ENCODE data around the gene TACC2. TPM values are rescaled to one million over a fixed set of nuclear protein-coding genes. Genes with fewer than 3 reads are reported as not detected.

The TACC2 gene
- total RNA-seq, 1 experiment from 2014 or later: 89.0 TPM

DNA sequence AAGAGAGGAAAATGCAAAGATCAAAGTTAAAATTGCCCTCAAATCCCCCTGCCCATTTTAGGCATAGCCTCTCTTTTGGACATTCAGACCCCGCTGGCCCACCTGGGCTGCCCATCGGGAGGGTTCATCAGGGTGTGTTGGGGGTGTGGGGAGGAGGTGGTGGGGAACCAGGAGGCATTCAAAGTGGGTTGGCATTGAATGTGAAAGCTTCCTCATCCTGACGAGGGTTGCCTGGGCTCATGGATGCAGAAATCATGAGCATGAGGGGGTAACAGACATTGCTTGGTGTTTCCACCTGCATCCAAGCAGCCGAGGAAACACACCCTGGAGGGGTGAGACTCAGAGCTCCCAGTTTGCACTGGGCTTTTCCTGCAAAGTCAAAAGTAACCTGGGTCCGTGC is 302.8 kb downstream of the TACC2 start:
- peaks cover 9% of the 10 kb centered on the region for H3K36me3 Mint-ChIP-seq (ENCODE audit: insufficient read depth, unreplicated experiment)
- ChIA-PET CTCF (no interaction called here), POLR2A (interaction anchor here (0.8 to 1.5 kb wide), 2 partner anchors 17 to 177 kb away, joined by 3 read pairs; no protein-coding TSS in a partner anchor)
- intact Hi-C loops (cut with micrococcal nuclease): no loop called here
- BruUV-seq (replicated peaks): no TSS peak
- H3K27me3 Mint-ChIP-seq (ENCODE audit: insufficient read depth, unreplicated experiment): no peaks in the 10 kb centered on the region
- no peak for DNase-seq (ENCODE audit: unreplicated experiment)
- no peaks in the 10 kb centered on the region for H3K9me3 Mint-ChIP-seq (ENCODE audit: unreplicated experiment)
- peaks cover 45% of the 10 kb centered on the region for H3K4me1 Mint-ChIP-seq (ENCODE audit: insufficient read depth, unreplicated experiment)
- TF ChIP-seq, protein P1, sequence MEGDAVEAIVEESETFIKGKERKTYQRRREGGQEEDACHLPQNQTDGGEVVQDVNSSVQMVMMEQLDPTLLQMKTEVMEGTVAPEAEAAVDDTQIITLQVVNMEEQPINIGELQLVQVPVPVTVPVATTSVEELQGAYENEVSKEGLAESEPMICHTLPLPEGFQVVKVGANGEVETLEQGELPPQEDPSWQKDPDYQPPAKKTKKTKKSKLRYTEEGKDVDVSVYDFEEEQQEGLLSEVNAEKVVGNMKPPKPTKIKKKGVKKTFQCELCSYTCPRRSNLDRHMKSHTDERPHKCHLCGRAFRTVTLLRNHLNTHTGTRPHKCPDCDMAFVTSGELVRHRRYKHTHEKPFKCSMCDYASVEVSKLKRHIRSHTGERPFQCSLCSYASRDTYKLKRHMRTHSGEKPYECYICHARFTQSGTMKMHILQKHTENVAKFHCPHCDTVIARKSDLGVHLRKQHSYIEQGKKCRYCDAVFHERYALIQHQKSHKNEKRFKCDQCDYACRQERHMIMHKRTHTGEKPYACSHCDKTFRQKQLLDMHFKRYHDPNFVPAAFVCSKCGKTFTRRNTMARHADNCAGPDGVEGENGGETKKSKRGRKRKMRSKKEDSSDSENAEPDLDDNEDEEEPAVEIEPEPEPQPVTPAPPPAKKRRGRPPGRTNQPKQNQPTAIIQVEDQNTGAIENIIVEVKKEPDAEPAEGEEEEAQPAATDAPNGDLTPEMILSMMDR (IDR thresholded peaks at IDR 0.05; ENCODE audit: unreplicated experiment): no peak
- no peak overlapping the region for H3K27ac Mint-ChIP-seq (ENCODE audit: low read depth, unreplicated experiment)
- no peak overlapping the region for H3K4me3 Mint-ChIP-seq (ENCODE audit: unreplicated experiment)

DNA sequence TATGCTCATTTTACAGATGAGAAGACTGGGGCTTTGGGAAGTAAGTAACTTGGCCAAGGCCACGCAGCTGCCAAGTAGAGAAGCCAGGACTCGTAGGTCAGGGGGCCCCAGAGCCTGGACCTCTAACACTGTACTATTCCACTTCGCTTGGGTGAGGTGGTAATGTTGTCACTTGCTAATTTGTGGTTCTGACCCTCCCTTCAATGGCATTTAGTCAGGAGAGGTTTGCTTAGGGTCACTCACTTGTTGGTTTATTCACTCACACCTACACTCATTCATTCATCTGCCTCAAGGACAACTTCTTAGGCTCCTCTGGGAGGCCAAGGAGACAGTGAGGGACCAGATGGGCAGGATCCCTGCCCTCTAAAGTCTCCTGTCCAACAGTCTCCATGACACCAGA is 303.4 kb downstream of the TACC2 start:
- POLR2A ChIA-PET: interaction anchor here (1.2 to 1.5 kb wide), 2 partner anchors 13 to 16 kb away, joined by 3 read pairs; no protein-coding TSS in a partner anchor
- no peaks in the 10 kb centered on the region for H3K27me3 Mint-ChIP-seq (ENCODE audit: insufficient read depth, unreplicated experiment)
- DNase-seq (ENCODE audit: unreplicated experiment): no peak
- peaks cover 39% of the 10 kb centered on the region for H3K4me1 Mint-ChIP-seq (ENCODE audit: insufficient read depth, unreplicated experiment)
- H3K36me3 Mint-ChIP-seq (ENCODE audit: insufficient read depth, unreplicated experiment): peaks cover 6% of the 10 kb centered on the region
- TF ChIP-seq, protein P1 (IDR thresholded peaks at IDR 0.05; ENCODE audit: unreplicated experiment): no peak
- H3K9me3 Mint-ChIP-seq (ENCODE audit: unreplicated experiment): no peaks in the 10 kb centered on the region
- no peak overlapping the region for H3K4me3 Mint-ChIP-seq (ENCODE audit: unreplicated experiment)
- intact Hi-C loops (cut with micrococcal nuclease): no loop called here
- no TSS peak for BruUV-seq (replicated peaks)
- CTCF ChIA-PET: interaction anchor here (1.3 to 7.4 kb wide), 3 partner anchors 13 to 273 kb away, joined by 4 to 86 read pairs (median 5); no protein-coding TSS in a partner anchor
- H3K27ac Mint-ChIP-seq (ENCODE audit: low read depth, unreplicated experiment): no peak overlapping the region

DNA sequence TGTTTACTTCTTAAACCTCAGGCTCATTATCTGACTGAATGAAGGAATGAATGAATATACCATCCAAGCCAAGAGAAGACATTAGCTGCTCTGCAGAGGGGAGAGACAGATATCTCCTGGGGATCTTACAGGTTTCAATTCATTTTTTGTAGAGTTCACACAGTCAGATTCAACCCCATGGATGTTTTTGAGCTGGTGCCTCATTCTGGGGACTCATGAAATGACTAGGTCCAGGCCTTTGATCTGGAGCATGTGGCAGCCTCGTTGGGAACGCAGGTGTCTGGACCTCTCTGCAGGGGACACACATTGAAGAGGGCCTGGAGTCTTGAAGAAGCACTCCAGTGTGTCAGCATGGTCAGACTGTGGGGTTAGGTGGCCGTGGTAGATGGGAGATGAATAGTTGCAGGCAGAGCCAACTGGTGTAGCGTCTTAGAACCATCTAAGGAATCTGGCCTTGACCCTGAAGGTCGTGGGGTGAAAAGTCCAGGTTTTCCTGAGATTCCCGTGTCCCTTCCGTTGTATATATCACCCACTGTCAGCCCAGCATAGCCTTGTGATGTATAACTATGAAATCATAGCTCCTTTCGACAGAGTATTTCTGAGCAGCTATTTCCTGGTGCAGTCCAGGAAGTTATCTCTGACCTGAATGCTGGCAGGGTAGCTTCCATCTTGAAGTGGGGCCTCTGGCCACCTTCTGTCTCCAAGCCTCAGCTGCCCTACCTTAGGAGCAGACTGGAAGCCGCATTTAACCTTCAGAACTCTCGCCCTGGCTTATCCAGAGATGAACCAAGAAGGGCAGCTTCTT is 304.4 kb downstream of the TACC2 start:
- CTCF ChIA-PET: interaction anchor here (0.6 to 7.4 kb wide), 10 partner anchors 10 to 272 kb away, joined by 3 to 86 read pairs (median 3); no protein-coding TSS in a partner anchor
- POLR2A ChIA-PET: interaction anchor here (0.7 to 1.5 kb wide), 8 partner anchors 13 to 275 kb away, joined by 3 to 8 read pairs (median 3); partner anchors contain the start of gene PLEKHA1
- intact Hi-C loops (cut with micrococcal nuclease): no loop called here

DNA sequence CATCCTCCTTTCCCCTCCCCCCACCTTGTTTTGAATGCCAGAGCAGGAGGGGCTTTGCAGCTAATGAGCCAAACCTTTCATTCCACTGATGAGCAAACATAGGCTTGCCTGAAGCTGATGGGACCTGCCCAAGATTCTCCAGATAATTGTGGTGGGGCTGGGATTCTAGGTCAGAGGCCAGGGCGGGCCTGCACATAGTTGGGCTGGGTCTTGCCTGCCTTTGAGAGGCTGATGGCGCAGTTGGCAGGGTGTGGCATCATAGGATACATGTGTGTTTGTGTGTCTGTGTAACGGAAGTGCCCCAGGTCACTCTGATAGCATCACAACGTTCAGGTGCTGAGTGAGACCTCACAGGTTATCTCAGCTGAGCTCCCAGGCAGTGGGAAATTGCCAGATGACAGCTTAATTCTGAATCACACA is 305.0 kb downstream of the TACC2 start:
- no TSS peak for BruUV-seq (replicated peaks)
- TF ChIP-seq, protein P1 (IDR thresholded peaks at IDR 0.05; ENCODE audit: unreplicated experiment): no peak
- CTCF ChIA-PET: interaction anchor here (0.6 to 7.4 kb wide), 8 partner anchors 12 to 272 kb away, joined by 3 to 86 read pairs (median 3); no protein-coding TSS in a partner anchor

More for the DNA sequence above, 304.4 kb downstream of the TACC2 start:
- Mint-ChIP-seq H3K4me3 (ENCODE audit: unreplicated experiment) (no peak overlapping the region), H3K27me3 (ENCODE audit: insufficient read depth, unreplicated experiment) (no peaks in the 10 kb centered on the region), H3K9me3 (ENCODE audit: unreplicated experiment) (no peaks in the 10 kb centered on the region), H3K36me3 (ENCODE audit: insufficient read depth, unreplicated experiment) (peaks cover 6% of the 10 kb centered on the region), H3K27ac (ENCODE audit: low read depth, unreplicated experiment) (peak overlapping the region; percentile 0), H3K4me1 (ENCODE audit: insufficient read depth, unreplicated experiment) (peaks cover 29% of the 10 kb centered on the region)
- BruUV-seq (replicated peaks): no TSS peak
- DNase-seq (ENCODE audit: unreplicated experiment): no peak
- TF ChIP-seq, protein P1 (IDR thresholded peaks at IDR 0.05; ENCODE audit: unreplicated experiment): no peak

More for the DNA sequence above, 305.0 kb downstream of the TACC2 start:
- Mint-ChIP-seq H3K27me3 (ENCODE audit: insufficient read depth, unreplicated experiment) (no peaks in the 10 kb centered on the region), H3K36me3 (ENCODE audit: insufficient read depth, unreplicated experiment) (peaks cover 6% of the 10 kb centered on the region), H3K4me1 (ENCODE audit: insufficient read depth, unreplicated experiment) (peaks cover 30% of the 10 kb centered on the region), H3K27ac (ENCODE audit: low read depth, unreplicated experiment) (peak overlapping the region; percentile 0), H3K9me3 (ENCODE audit: unreplicated experiment) (no peaks in the 10 kb centered on the region), H3K4me3 (ENCODE audit: unreplicated experiment) (no peak overlapping the region)
- intact Hi-C loops (cut with micrococcal nuclease): no loop called here
- POLR2A ChIA-PET: interaction anchor here (0.7 to 1.3 kb wide), 6 partner anchors 12 to 274 kb away, joined by 3 to 8 read pairs (median 4); partner anchors contain the start of gene PLEKHA1
- DNase-seq (ENCODE audit: unreplicated experiment): peak; percentile 27

All from MCF 10A (cell line).